GM18507 (cell line): ENCODE measurements around the gene CSH1.
"Not testable (repeated sequence)": the region's sequence is repeated elsewhere in the genome, so short reads cannot be mapped to it uniquely, and the experiment has no call there.

ENCODE experiments used
- DNase-seq: peaks from one replicate; pipeline ENCODE4 v3.0.0; 2011; ENCODE audit warnings: low read depth; ENCODE audit not compliant: insufficient read length; ENCODE audit errors: extremely low spot score
- FAIRE-seq: peaks from 2 replicates; lab custom pipeline; 2011; peaks lifted over from hg19 to GRCh38; lab: Jason Lieb, UNC

CSH1 gene

GRCh38 chr17:63896524-63897354 is at the start of gene CSH1:
TSS of gene CSH1 (minus strand) at chr17:63896574. CDS start at chr17:63896511, 63 bp downstream.
- not testable (repeated sequence) for DNase-seq, FAIRE-seq

- peak; percentile 83 for FAIRE-seq
These were observed 49.5 kb upstream of the CSH1 start for GRCh38 chr17:63945784-63946439.

GRCh38 chr17:63944736-63945499 is 48.5 kb upstream of the CSH1 start:
- no peak for FAIRE-seq

More at GRCh38 chr17:63945784-63946439, 49.5 kb upstream of the CSH1 start:
- DNase-seq: no peak

GRCh38 chr17:63943745-63944144 is 47.4 kb upstream of the CSH1 start:
- FAIRE-seq (no peak), DNase-seq (no peak)

More at GRCh38 chr17:63944736-63945499, 48.5 kb upstream of the CSH1 start:
- no peak for DNase-seq

- FAIRE-seq (no peak), DNase-seq (no peak)
These were observed 46.1 kb upstream of the CSH1 start for GRCh38 chr17:63942309-63942985.

GRCh38 chr17:63941751-63942150 is 45.4 kb upstream of the CSH1 start:
- DNase-seq: no peak
- FAIRE-seq: no peak

GRCh38 chr17:63941162-63941561 is 44.8 kb upstream of the CSH1 start:
- FAIRE-seq (no peak), DNase-seq (no peak)

- FAIRE-seq: no peak
These were observed 44.2 kb upstream of the CSH1 start for GRCh38 chr17:63940584-63940983.

GRCh38 chr17:63939884-63940283 is 43.5 kb upstream of the CSH1 start:
- DNase-seq (no peak), FAIRE-seq (no peak)

More at GRCh38 chr17:63940584-63940983, 44.2 kb upstream of the CSH1 start:
- DNase-seq: no peak

- no peak for FAIRE-seq
- DNase-seq: no peak
These were observed 43.0 kb upstream of the CSH1 start for GRCh38 chr17:63939401-63939800.

GRCh38 chr17:63937920-63938319 is 41.5 kb upstream of the CSH1 start:
- no peak for DNase-seq
- no peak for FAIRE-seq

- DNase-seq: no peak
- FAIRE-seq: no peak
These were observed 40.9 kb upstream of the CSH1 start for GRCh38 chr17:63937319-63937718.

GRCh38 chr17:63934183-63935112 is 38.1 kb upstream of the CSH1 start:
- no peak for DNase-seq
- FAIRE-seq: no peak

GRCh38 chr17:63933598-63933997 is 37.2 kb upstream of the CSH1 start:
- DNase-seq: no peak
- no peak for FAIRE-seq

GRCh38 chr17:63932721-63933120 is 36.3 kb upstream of the CSH1 start:
- no peak for DNase-seq
- no peak for FAIRE-seq

- DNase-seq: peak; percentile 84
- peak; percentile 96 for FAIRE-seq
These were observed 35.7 kb upstream of the CSH1 start, which contains the start of gene CD79B for GRCh38 chr17:63931981-63932561. TSS of gene CD79B (minus strand) at chr17:63932331. CDS start at chr17:63932261, 70 bp downstream.

GRCh38 chr17:63930951-63931575 is 34.7 kb upstream of the CSH1 start:
- peak; percentile 83 for FAIRE-seq
- DNase-seq: no peak
